CD4-positive, alpha-beta T cell (primary cell): ENCODE results near the gene LETM1. TPM values are rescaled to one million over a fixed set of nuclear protein-coding genes. Genes with fewer than 3 reads are reported as not detected.

Experiments
- ATAC-seq: fragments of 200-7000 bp; cut with Tn5 transposase; one replicate; pipeline ENCODE4 v1.10.0; 2022; ENCODE audit warnings: mild to moderate bottlenecking; ENCODE audit not compliant: poor library complexity
- CTCF ChIA-PET: fragments of 350-600 bp; sonication (Branson Sonifier 250); formaldehyde crosslinking; loops from one replicate; lab custom pipeline; 2021; ENCODE audit warnings: antibody characterized with exemption, inconsistent platforms; lab: Charles Lee
- POLR2A ChIA-PET: fragments of 350-600 bp; sonication (Branson Sonifier 250); formaldehyde crosslinking; loops from one replicate; lab custom pipeline; 2021; ENCODE audit warnings: antibody characterized with exemption, inconsistent platforms; lab: Charles Lee
- DNase-seq, 14 experiments: peaks; one replicate each; pipeline ENCODE4 v3.0.0-alpha.2; 2013 to 2020; ENCODE audit warnings: mixed read lengths in 2 of 14
- H3K27ac ChIP-seq, 2 donors: one replicate each; pipeline versions ENCODE4 v1.5.1 to v1.7.0; 2013; ENCODE audit warnings: low read length in 2 of 2, low read depth in 1 of 2, mild to moderate bottlenecking in 1 of 2
- H3K27me3 ChIP-seq, 2 experiments: 1 replicate in 1 of 2; 2 replicates in 1 of 2; pipeline versions ENCODE4 v1.6.1 to v1.7.0; 2013; ENCODE audit warnings: low read length in 2 of 2, control low read depth in 1 of 2, mild to moderate bottlenecking in 1 of 2, moderate library complexity in 1 of 2; ENCODE audit not compliant: insufficient read depth in 2 of 2, control insufficient read depth in 1 of 2
- H3K36me3 ChIP-seq: one replicate; pipeline ENCODE4 v1.6.1; 2013; ENCODE audit warnings: low read length, control low read depth; ENCODE audit not compliant: insufficient read depth
- H3K4me1 ChIP-seq: one replicate; pipeline ENCODE4 v1.6.1; 2013; ENCODE audit warnings: low read length, control low read depth; ENCODE audit not compliant: insufficient read depth
- H3K4me3 ChIP-seq: one replicate; pipeline ENCODE4 v1.5.1; 2013; ENCODE audit warnings: mild to moderate bottlenecking, low read length, moderate library complexity
- H3K9me3 ChIP-seq, 2 experiments: 1 replicate in 1 of 2; 2 replicates in 1 of 2; pipeline versions ENCODE4 v1.6.1 to v1.7.0; 2013; ENCODE audit warnings: low read length in 2 of 2, mild to moderate bottlenecking in 2 of 2, control low read depth in 1 of 2, moderate library complexity in 1 of 2; ENCODE audit not compliant: control insufficient read depth in 1 of 2, insufficient read depth in 1 of 2
- H3K27ac Mint-ChIP-seq: one replicate; pipeline ENCODE4 v1.8.0; 2020; ENCODE audit warnings: mixed read lengths
- H3K27me3 Mint-ChIP-seq: one replicate; pipeline ENCODE4 v1.8.0; 2021; ENCODE audit warnings: mixed read lengths
- H3K36me3 Mint-ChIP-seq: one replicate; pipeline ENCODE4 v1.8.0; 2021; ENCODE audit warnings: low read depth, mixed read lengths
- H3K4me1 Mint-ChIP-seq: one replicate; pipeline ENCODE4 v1.8.0; 2021; ENCODE audit warnings: low read depth, mixed read lengths
- H3K4me3 Mint-ChIP-seq: one replicate; pipeline ENCODE4 v1.8.0; 2020; ENCODE audit warnings: mild to moderate bottlenecking, mixed read lengths
- H3K9me3 Mint-ChIP-seq: one replicate; pipeline ENCODE4 v1.8.0; 2020; ENCODE audit warnings: mixed read lengths
- CTCF ChIP-seq: fragments of 200-600 bp; IDR thresholded peaks from one replicate; pipeline ENCODE4 v1.8.0; 2022; ENCODE audit warnings: antibody characterized with exemption, mild to moderate bottlenecking
- intact Hi-C, 2 experiments: fragments of 100-400 bp; cut with DNase I in 1 of 2; cut with micrococcal nuclease in 1 of 2; formaldehyde crosslinking; loops; one replicate each; pipeline versions ENCODE4 v1.15.1 to v1.9.0; 2023 to 2025; cut with DNase I, micrococcal nuclease
- total RNA-seq, 174 experiments: library from RNA in 2 of 174; stranded (reverse) in 2 of 174; gene quantifications; one replicate each; pipeline ENCODE4 v1.2.3 and lab custom pipeline; 2021 to 2026

Gene LETM1
- total RNA-seq, 2 experiments from 2014 or later, result 21.2 to 25.2 TPM

- Mint-ChIP-seq H3K27me3 (no peaks in the 10 kb centered on the region), H3K9me3 (no peaks in the 10 kb centered on the region), H3K4me1 (no peaks in the 10 kb centered on the region), H3K4me3 (no peak overlapping the region), H3K36me3 (peaks cover 62% of the 10 kb centered on the region), H3K27ac (no peak overlapping the region)
- Histone ChIP-seq H3K4me3 (no peak overlapping the region), H3K36me3 (peaks cover 54% of the 10 kb centered on the region), H3K9me3 (no peaks in the 10 kb centered on the region), H3K27ac (no peak overlapping the region), H3K27me3 (no peaks in the 10 kb centered on the region), H3K4me1 (no peaks in the 10 kb centered on the region)
- DNase-seq (no peak), ATAC-seq (no peak)
- intact Hi-C loops, result loop anchor here in 1 of 2 experiments (2.0 kb wide), 1 partner anchor 83 kb away; no protein-coding TSS in a partner anchor
- CTCF ChIA-PET, result no interaction called here
- no peak for TF ChIP-seq CTCF
- POLR2A ChIA-PET, result no interaction called here
Measured at GRCh38 chr4:1815096-1815996, 40.6 kb downstream of the LETM1 start.

- ATAC-seq (no peak), DNase-seq (no peak)
- Mint-ChIP-seq H3K27me3 (no peaks in the 10 kb centered on the region), H3K4me1 (no peaks in the 10 kb centered on the region), H3K36me3 (peaks cover 53% of the 10 kb centered on the region), H3K27ac (no peak overlapping the region), H3K4me3 (no peak overlapping the region), H3K9me3 (no peaks in the 10 kb centered on the region)
- Histone ChIP-seq H3K36me3 (peaks cover 45% of the 10 kb centered on the region), H3K9me3 (no peaks in the 10 kb centered on the region), H3K4me1 (no peaks in the 10 kb centered on the region), H3K27ac (no peak overlapping the region), H3K4me3 (no peak overlapping the region), H3K27me3 (no peaks in the 10 kb centered on the region)
- POLR2A ChIA-PET, result no interaction called here
- TF ChIP-seq CTCF, result no peak
- intact Hi-C loops, result loop anchor here (1.0 to 5.0 kb wide), 4 partner anchors 52 to 122 kb away; no protein-coding TSS in a partner anchor
- CTCF ChIA-PET, result no interaction called here
Measured at GRCh38 chr4:1814453-1814852, 41.5 kb downstream of the LETM1 start.

- H3K4me1 ChIP-seq, result no peaks in the 10 kb centered on the region
- no peaks in the 10 kb centered on the region for H3K27me3 ChIP-seq
- no peak overlapping the region for H3K4me3 ChIP-seq
- no peaks in the 10 kb centered on the region for H3K4me1 Mint-ChIP-seq
- no peak for DNase-seq
- H3K27ac Mint-ChIP-seq, result no peak overlapping the region
- CTCF ChIA-PET, result no interaction called here
- no peaks in the 10 kb centered on the region for H3K9me3 Mint-ChIP-seq
- POLR2A ChIA-PET, result no interaction called here
- no peak overlapping the region for H3K27ac ChIP-seq
- no peak for TF ChIP-seq CTCF
- H3K36me3 Mint-ChIP-seq, result peaks cover 47% of the 10 kb centered on the region
- H3K27me3 Mint-ChIP-seq, result no peaks in the 10 kb centered on the region
- ATAC-seq, result no peak
- intact Hi-C loops, result loop anchor here (1.0 to 5.0 kb wide), 4 partner anchors 52 to 122 kb away; no protein-coding TSS in a partner anchor
- H3K9me3 ChIP-seq, result no peaks in the 10 kb centered on the region
- H3K4me3 Mint-ChIP-seq, result no peak overlapping the region
- H3K36me3 ChIP-seq, result peaks cover 40% of the 10 kb centered on the region
Measured at GRCh38 chr4:1813915-1814314, 42.0 kb downstream of the LETM1 start.
